ENCODE measurements around the gene LHX3. TPM values are rescaled to one million over a fixed set of nuclear protein-coding genes. Genes with fewer than 3 reads are reported as not detected.

Gene LHX3
- polyA plus RNA-seq, 1 donor from 2014 or later = not detected

GRCh38 chr9:136230365-136230764 is 25.4 kb upstream of the LHX3 start:
- no peak overlapping the region for H3K4me2 ChIP-seq (ENCODE audit: low read length)
- no peaks in the 10 kb centered on the region for H4K20me1 ChIP-seq (ENCODE audit: insufficient read depth)
- no peak overlapping the region for H2AFZ ChIP-seq (ENCODE audit: low read depth, low read length)
- H3K4me3 ChIP-seq (ENCODE audit: low read length) = no peak overlapping the region
- H3K9ac ChIP-seq (ENCODE audit: low read length) = no peak overlapping the region
- H3K9me2 ChIP-seq (ENCODE audit: insufficient read depth, low read length) = no peaks in the 10 kb centered on the region
- H3K36me3 ChIP-seq (ENCODE audit: insufficient read depth, low read length) = no peaks in the 10 kb centered on the region
- H3K27ac ChIP-seq (ENCODE audit: low read length) = no peak overlapping the region
- TF ChIP-seq POLR2AphosphoS5 (IDR thresholded peaks at IDR 0.05) (no peak), CTCF (IDR thresholded peaks at IDR 0.05; ENCODE audit: poor library complexity, severe bottlenecking) (no peak), TAF1 (IDR thresholded peaks at IDR 0.05; ENCODE audit: low read depth) (no peak), MXI1 (conservative IDR thresholded peaks at IDR 0.05; ENCODE audit: poor library complexity, severe bottlenecking) (no peak), REST (IDR thresholded peaks at IDR 0.05; ENCODE audit: borderline replicate concordance) (no peak), EZH2 (IDR thresholded peaks at IDR 0.05; ENCODE audit: borderline replicate concordance, insufficient read depth, low read length, poor library complexity, severe bottlenecking) (no peak), EP300 (conservative IDR thresholded peaks at IDR 0.05; ENCODE audit: poor library complexity, severe bottlenecking) (no peak), RAD21 (conservative IDR thresholded peaks at IDR 0.05) (no peak), SMC3 (conservative IDR thresholded peaks at IDR 0.05; ENCODE audit: poor library complexity) (no peak)
- no peaks in the 10 kb centered on the region for H3K79me2 ChIP-seq (replicated peaks; ENCODE audit: insufficient read depth, low read length)
- H3F3A ChIP-seq (ENCODE audit: insufficient read depth, low read length, poor library complexity, severe bottlenecking) = no peaks in the 10 kb centered on the region
- H3K27me3 ChIP-seq (ENCODE audit: insufficient read depth, low read depth, low read length) = no peaks in the 10 kb centered on the region
- H3K9me3 ChIP-seq (ENCODE audit: low read length) = no peaks in the 10 kb centered on the region

- Histone ChIP-seq H3K79me2 (replicated peaks; ENCODE audit: insufficient read depth, low read length) (no peaks in the 10 kb centered on the region), H3K9me3 (ENCODE audit: low read length) (no peaks in the 10 kb centered on the region), H3K27ac (ENCODE audit: low read length) (no peak overlapping the region), H4K20me1 (ENCODE audit: insufficient read depth) (no peaks in the 10 kb centered on the region), H3K4me2 (ENCODE audit: low read length) (no peak overlapping the region), H3K27me3 (ENCODE audit: insufficient read depth, low read depth, low read length) (no peaks in the 10 kb centered on the region), H3K36me3 (ENCODE audit: insufficient read depth, low read length) (no peaks in the 10 kb centered on the region), H3F3A (ENCODE audit: insufficient read depth, low read length, poor library complexity, severe bottlenecking) (no peaks in the 10 kb centered on the region), H3K9me2 (ENCODE audit: insufficient read depth, low read length) (no peaks in the 10 kb centered on the region), H2AFZ (ENCODE audit: low read depth, low read length) (no peak overlapping the region), H3K9ac (ENCODE audit: low read length) (no peak overlapping the region), H3K4me3 (ENCODE audit: low read length) (no peak overlapping the region)
- TF ChIP-seq EZH2 (IDR thresholded peaks at IDR 0.05; ENCODE audit: borderline replicate concordance, insufficient read depth, low read length, poor library complexity, severe bottlenecking) = no peak
- no peak for TF ChIP-seq SMC3 (conservative IDR thresholded peaks at IDR 0.05; ENCODE audit: poor library complexity)
- TF ChIP-seq REST (IDR thresholded peaks at IDR 0.05; ENCODE audit: borderline replicate concordance) = no peak
- TF ChIP-seq TAF1 (IDR thresholded peaks at IDR 0.05; ENCODE audit: low read depth) = no peak
- no peak for TF ChIP-seq EP300 (conservative IDR thresholded peaks at IDR 0.05; ENCODE audit: poor library complexity, severe bottlenecking)
- TF ChIP-seq CTCF (IDR thresholded peaks at IDR 0.05; ENCODE audit: poor library complexity, severe bottlenecking) = no peak
- no peak for TF ChIP-seq RAD21 (conservative IDR thresholded peaks at IDR 0.05)
Observed at GRCh38 chr9:136229096-136230065, 24.5 kb upstream of the LHX3 start.
